Effector CD8-positive, alpha-beta T cell (primary cell): Measurements from ENCODE around the gene OR6B1.
"Not testable (repeated sequence)": the region's sequence is repeated elsewhere in the genome, so short reads cannot be mapped to it uniquely, and the experiment has no call there.

Experiments
- DNase-seq: peaks from one replicate; lab custom pipeline; 2025; lab: John Stamatoyannopoulos, UW

Gene OR6B1

GRCh38 chr7:144038887-144039286 is 38.8 kb downstream of the OR6B1 start:
- no peak for DNase-seq

GRCh38 chr7:144048648-144049047 is 48.5 kb downstream of the OR6B1 start, which contains the start of gene OR2A5:
OR2A5 (plus strand) TSS chr7:144048948; CDS start chr7:144050402, 1,454 bp downstream.
- no peak for DNase-seq

- DNase-seq, result no peak
Measured at GRCh38 chr7:144049491-144049890, 49.4 kb downstream of the OR6B1 start.

GRCh38 chr7:144050093-144050492 is 50.0 kb downstream of the OR6B1 start:
- no peak for DNase-seq

GRCh38 chr7:144050884-144051283 is 50.8 kb downstream of the OR6B1 start:
- not testable (repeated sequence) for DNase-seq

GRCh38 chr7:144057954-144058353 is 57.8 kb downstream of the OR6B1 start:
- no peak for DNase-seq
